ENCODE results near the gene TMEM151B. TPM values are rescaled to one million over a fixed set of nuclear protein-coding genes. Genes with fewer than 3 reads are reported as not detected.

TMEM151B gene
- total RNA-seq, 1 donor from 2014 or later, result not detected

GRCh38 chr6:44262467-44263353 lies 7.5 kb upstream of the TMEM151B start:
- intact Hi-C loops (cut with micrococcal nuclease), result loop anchor here (10.0 kb wide), 1 partner anchor 1752 kb away; the partner anchor contains the start of gene CLIC5

GRCh38 chr6:44263354-44264100 lies 6.7 kb upstream of the TMEM151B start:
- intact Hi-C loops (cut with micrococcal nuclease), result loop anchor here (2.0 to 10.0 kb wide), 2 partner anchors 137 to 1751 kb away; partner anchors contain the start of genes CLIC5, MRPL14 and TMEM63B

GRCh38 chr6:44264154-44265006 lies 5.9 kb upstream of the TMEM151B start:
- intact Hi-C loops (cut with micrococcal nuclease), result loop anchor here (1.0 to 10.0 kb wide), 8 partner anchors 7 to 1750 kb away; partner anchors contain the start of genes AARS2, CDC5L, CLIC5 and HSP90AB1

- intact Hi-C loops (cut with micrococcal nuclease), result loop anchor here (1.0 to 10.0 kb wide), 8 partner anchors 8 to 1750 kb away; partner anchors contain the start of genes AARS2, CDC5L, CLIC5 and HSP90AB1
Observed at GRCh38 chr6:44265007-44265721, 5.1 kb upstream of the TMEM151B start, which contains the start of gene NFKBIE. NFKBIE (minus strand) TSS chr6:44265551; CDS start chr6:44265346, 205 bp downstream.

- intact Hi-C loops (cut with micrococcal nuclease), result loop anchor here (1.0 to 10.0 kb wide), 8 partner anchors 8 to 1749 kb away; partner anchors contain the start of genes AARS2, CDC5L, CLIC5 and HSP90AB1
Observed at GRCh38 chr6:44265722-44266233, 4.5 kb upstream of the TMEM151B start.

GRCh38 chr6:44266347-44266746 lies 3.9 kb upstream of the TMEM151B start:
- intact Hi-C loops (cut with micrococcal nuclease), result loop anchor here (5.0 to 10.0 kb wide), 2 partner anchors 494 to 1748 kb away; partner anchors contain the start of genes CLIC5 and VEGFA

GRCh38 chr6:44267252-44267651 lies 3.0 kb upstream of the TMEM151B start:
- intact Hi-C loops (cut with micrococcal nuclease), result loop anchor here (5.0 to 10.0 kb wide), 2 partner anchors 495 to 1748 kb away; partner anchors contain the start of genes CLIC5 and VEGFA

GRCh38 chr6:44268095-44268628 lies 2.1 kb upstream of the TMEM151B start:
- intact Hi-C loops (cut with micrococcal nuclease), result loop anchor here (1.0 to 10.0 kb wide), 6 partner anchors 36 to 1747 kb away; partner anchors contain the start of genes CLIC5 and VEGFA

GRCh38 chr6:44269178-44269920 lies 901 bp upstream of the TMEM151B start:
- intact Hi-C loops (cut with micrococcal nuclease), result loop anchor here (5.0 to 10.0 kb wide), 2 partner anchors 497 to 1745 kb away; partner anchors contain the start of genes CLIC5 and VEGFA

- intact Hi-C loops (cut with micrococcal nuclease), result no loop called here
Observed at GRCh38 chr6:44270526-44271405, 516 bp downstream of the TMEM151B start.

GRCh38 chr6:44271406-44271723 lies 1.1 kb downstream of the TMEM151B start:
- intact Hi-C loops (cut with micrococcal nuclease), result no loop called here

GRCh38 chr6:44271914-44272313 lies 1.7 kb downstream of the TMEM151B start:
- intact Hi-C loops (cut with micrococcal nuclease), result no loop called here

- intact Hi-C loops (cut with micrococcal nuclease), result no loop called here
Observed at GRCh38 chr6:44272529-44272928, 2.3 kb downstream of the TMEM151B start.

GRCh38 chr6:44272999-44273566 lies 2.8 kb downstream of the TMEM151B start:
- intact Hi-C loops (cut with micrococcal nuclease), result no loop called here

- intact Hi-C loops (cut with micrococcal nuclease), result no loop called here
Observed at GRCh38 chr6:44273617-44274016, 3.4 kb downstream of the TMEM151B start.

- intact Hi-C loops (cut with micrococcal nuclease), result no loop called here
Observed at GRCh38 chr6:44275271-44275748, 5.1 kb downstream of the TMEM151B start.
